IMR-90 (cell line): ENCODE measurements around the gene LIPJ. TPM values are rescaled to one million over a fixed set of nuclear protein-coding genes. Genes with fewer than 3 reads are reported as not detected.

Experiments used
- ATAC-seq: fragments of 200-7000 bp; cut with Tn5 transposase; 2 replicates; pipeline ENCODE4 v1.9.1; 2020; ENCODE audit warnings: low read depth, mild to moderate bottlenecking, moderate library complexity
- BruUV-seq: library from RNA; stranded (reverse); fragments of 400-500 nt; replicated peaks from 2 replicates; lab custom pipeline; 2021; lab: Mats Ljungman, UMichigan
- CTCF ChIA-PET: fragments of 300-600 bp; formaldehyde crosslinking; extraction: SDS; loops from one replicate; lab custom pipeline; 2021; ENCODE audit warnings: antibody characterized with exemption; lab: Yijun Ruan, JAX
- POLR2A ChIA-PET: fragments of 300-600 bp; sonication (Branson Sonifier 250); formaldehyde crosslinking; loops from one replicate; lab custom pipeline; 2022; ENCODE audit warnings: antibody characterized with exemption; ENCODE audit not compliant: unreplicated experiment; lab: Charles Lee
- DNase-seq: peaks from one replicate; pipeline ENCODE4 v3.0.0; 2013
- H2AFZ ChIP-seq: replicated peaks from 2 replicates; pipeline ENCODE3; 2013; ENCODE audit warnings: low read length, mild to moderate bottlenecking; ENCODE audit not compliant: poor library complexity
- H2AK5ac ChIP-seq: 2 replicates; pipeline ENCODE4 v1.6.1; 2013; ENCODE audit warnings: low read depth, low read length, inconsistent platforms
- H2AK9ac ChIP-seq: replicated peaks from 2 replicates; pipeline ENCODE3; 2013; ENCODE audit warnings: mild to moderate bottlenecking, low read depth, low read length, moderate library complexity; ENCODE audit not compliant: poor library complexity
- H2BK120ac ChIP-seq: 2 replicates; pipeline ENCODE4 v1.6.1; 2013; ENCODE audit warnings: low read depth, low read length, inconsistent platforms
- H2BK15ac ChIP-seq: 3 replicates; pipeline ENCODE4 v1.6.1; 2013; ENCODE audit warnings: low read depth, low read length, inconsistent platforms
- H2BK20ac ChIP-seq: 2 replicates; pipeline ENCODE4 v1.6.1; 2013; ENCODE audit warnings: low read depth, mild to moderate bottlenecking, inconsistent platforms, low read length, moderate library complexity
- H2BK5ac ChIP-seq: 2 replicates; pipeline ENCODE4 v1.6.1; 2013; ENCODE audit warnings: mild to moderate bottlenecking, low read depth, low read length, inconsistent platforms; ENCODE audit not compliant: poor library complexity, severe bottlenecking
- H3K14ac ChIP-seq: replicated peaks from 2 replicates; pipeline ENCODE4 v1.6.1; 2013; ENCODE audit warnings: low read depth, low read length, inconsistent platforms
- H3K18ac ChIP-seq: 2 replicates; pipeline ENCODE4 v1.6.1; 2013; ENCODE audit warnings: low read depth, low read length, control low read depth
- H3K23ac ChIP-seq: 2 replicates; pipeline ENCODE4 v1.6.1; 2013; ENCODE audit warnings: low read depth, low read length, inconsistent platforms
- H3K27ac ChIP-seq: 2 replicates; pipeline ENCODE4 v1.5.1; 2013; ENCODE audit warnings: mild to moderate bottlenecking, control low read depth, low read length; ENCODE audit not compliant: insufficient read depth
- H3K27me3 ChIP-seq: 2 replicates; pipeline ENCODE4 v1.6.1; 2013; ENCODE audit warnings: low read length; ENCODE audit not compliant: control insufficient read depth, insufficient read depth
- H3K36me3 ChIP-seq: 2 replicates; pipeline ENCODE4 v1.6.1; 2013; ENCODE audit warnings: low read length, mixed read lengths; ENCODE audit not compliant: control insufficient read depth, insufficient read depth
- H3K4ac ChIP-seq: 2 replicates; pipeline ENCODE4 v1.6.1; 2013; ENCODE audit warnings: low read depth, low read length, inconsistent platforms
- H3K4me1 ChIP-seq: 2 replicates; pipeline ENCODE4 v1.6.1; 2013; ENCODE audit warnings: low read length, mixed read lengths; ENCODE audit not compliant: control insufficient read depth, insufficient read depth
- H3K4me2 ChIP-seq: 2 replicates; pipeline ENCODE4 v1.6.1; 2013; ENCODE audit warnings: low read depth, mild to moderate bottlenecking, control low read depth, low read length, moderate library complexity
- H3K4me3 ChIP-seq: 2 replicates; pipeline ENCODE4 v1.5.1; 2013; ENCODE audit warnings: low read depth, mild to moderate bottlenecking, control low read depth, low read length, moderate library complexity; ENCODE audit not compliant: insufficient read depth
- H3K56ac ChIP-seq: 2 replicates; pipeline ENCODE4 v1.6.1; 2013; ENCODE audit warnings: low read length, inconsistent platforms; ENCODE audit not compliant: insufficient read depth; ENCODE audit errors: extremely low read depth
- H3K79me1 ChIP-seq, 2 experiments: 2 replicates each; pipeline ENCODE4 v1.6.1; 2013; ENCODE audit warnings: low read length in 2 of 2, inconsistent platforms in 1 of 2, low read depth in 1 of 2
- H3K9ac ChIP-seq: 2 replicates; pipeline ENCODE4 v1.6.1; 2013; ENCODE audit warnings: low read depth, low read length, control low read depth
- H3K9me1 ChIP-seq: 2 replicates; pipeline ENCODE4 v1.6.1; 2013; ENCODE audit warnings: low read length, inconsistent platforms; ENCODE audit not compliant: insufficient read depth
- H3K9me3 ChIP-seq: 2 replicates; pipeline ENCODE4 v1.6.1; 2013; ENCODE audit warnings: low read length; ENCODE audit not compliant: control insufficient read depth, insufficient read depth
- H4K20me1 ChIP-seq: 2 replicates; pipeline ENCODE4 v1.6.1; 2013; ENCODE audit warnings: low read length, inconsistent platforms; ENCODE audit not compliant: insufficient read depth
- H4K5ac ChIP-seq: 2 replicates; pipeline ENCODE4 v1.6.1; 2013; ENCODE audit warnings: mild to moderate bottlenecking, low read depth, low read length, control low read depth
- H4K8ac ChIP-seq, 2 experiments: 2 replicates each; pipeline ENCODE4 v1.6.1; 2013; ENCODE audit warnings: low read depth in 2 of 2, low read length in 2 of 2, control low read depth in 1 of 2, inconsistent platforms in 1 of 2
- H4K91ac ChIP-seq: 2 replicates; pipeline ENCODE4 v1.6.1; 2013; ENCODE audit warnings: low read depth, low read length, inconsistent platforms; ENCODE audit not compliant: insufficient read depth
- BHLHE40 ChIP-seq: fragments of 150-350 bp; IDR thresholded peaks from 2 replicates; pipeline ENCODE4 v1.6.1; 2016; ENCODE audit warnings: mild to moderate bottlenecking, low read depth, low read length
- CEBPB ChIP-seq: IDR thresholded peaks from 2 replicates; pipeline ENCODE4 v1.6.1; 2012; ENCODE audit warnings: low read depth, low read length, improper control_type of control experiment
- CHD1 ChIP-seq: IDR thresholded peaks from 2 replicates; pipeline ENCODE4 v1.6.1; 2012; ENCODE audit warnings: low read depth, low read length, improper control_type of control experiment
- ELK1 ChIP-seq: fragments of 150-350 bp; IDR thresholded peaks from 2 replicates; pipeline ENCODE4 v1.6.1; 2016; ENCODE audit warnings: low read depth, mild to moderate bottlenecking, low read length, moderate library complexity, borderline replicate concordance
- FOS ChIP-seq: fragments of 150-350 bp; IDR thresholded peaks from 2 replicates; pipeline ENCODE4 v1.6.1; 2016; ENCODE audit warnings: low read depth, low read length
- MAFK ChIP-seq: IDR thresholded peaks from 2 replicates; pipeline ENCODE4 v1.6.1; 2012; ENCODE audit warnings: low read depth, low read length, improper control_type of control experiment
- MXI1 ChIP-seq: IDR thresholded peaks from 2 replicates; pipeline ENCODE4 v1.6.1; 2012; ENCODE audit warnings: low read depth, mild to moderate bottlenecking, low read length, moderate library complexity, borderline replicate concordance
- NFE2L2 ChIP-seq: fragments of 150-350 bp; IDR thresholded peaks from 2 replicates; pipeline ENCODE4 v1.6.1; 2016; ENCODE audit warnings: low read depth, mild to moderate bottlenecking, low read length
- POLR2A ChIP-seq: IDR thresholded peaks from 2 replicates; pipeline ENCODE4 v1.6.1; 2012; ENCODE audit warnings: mild to moderate bottlenecking, low read depth, low read length
- RAD21 ChIP-seq: IDR thresholded peaks from 2 replicates; pipeline ENCODE4 v1.6.1; 2012; ENCODE audit warnings: low read length, improper control_type of control experiment
- RCOR1 ChIP-seq: IDR thresholded peaks from 2 replicates; pipeline ENCODE4 v1.6.1; 2012; ENCODE audit warnings: mild to moderate bottlenecking, low read length, improper control_type of control experiment; ENCODE audit not compliant: insufficient replicate concordance
- SMC3 ChIP-seq: fragments of 150-350 bp; IDR thresholded peaks from 2 replicates; pipeline ENCODE4 v1.6.1; 2016; ENCODE audit warnings: low read depth, mild to moderate bottlenecking, antibody characterized with exemption, low read length, moderate library complexity
- USF2 ChIP-seq: fragments of 150-350 bp; IDR thresholded peaks from 2 replicates; pipeline ENCODE4 v1.6.1; 2017; ENCODE audit warnings: mild to moderate bottlenecking, antibody characterized with exemption, low read length, low read depth
- WGBS, 2 experiments: methylation state at CpG; one replicate each; pipeline versions ENCODE4 v1.1.5 to v1.1.7; 2013; ENCODE audit warnings: missing lambda C conversion rate in 2 of 2; ENCODE audit not compliant: insufficient read length in 1 of 2; ENCODE audit errors: extremely low coverage in 2 of 2; 5-methylcytosine and 5-hydroxymethylcytosine counted together
- dilution Hi-C: fragments of 300-500 bp; cut with HindIII; formaldehyde crosslinking; loops from one replicate; pipeline ENCODE4 v1.14.3; 2018; ENCODE audit warnings: low sequenced_read_pairs; ENCODE audit not compliant: unreplicated experiment
- in situ Hi-C: fragments of 300-500 bp; cut with MboI; formaldehyde crosslinking; loops from 3 replicates; pipeline ENCODE4 v1.14.3; 2019; ENCODE audit warnings: low sequenced_read_pairs, inconsistent platforms, mixed read lengths
- intact Hi-C: fragments of 100-400 bp; cut with micrococcal nuclease; formaldehyde crosslinking; loops from 2 replicates; pipeline ENCODE4 v1.10.0; 2022
- polyA plus RNA-seq, 3 experiments: library from polyadenylated mRNA; depleted of rRNA; stranded (reverse); fragments of >200 nt; gene quantifications; 2 replicates each; pipeline ENCODE4 v1.2.3, GENCODE V29; 2012; ENCODE audit warnings: low replicate concordance in 1 of 3
- total RNA-seq: library from RNA; depleted of rRNA; stranded (reverse); fragments of >200 nt; gene quantifications from 2 replicates; pipeline ENCODE4 v1.2.3, GENCODE V29; 2012
- TF ChIP-seq, protein P1 (sequence below): conservative IDR thresholded peaks from 2 replicates; pipeline ENCODE4 v1.5.1; 2012; ENCODE audit warnings: mild to moderate bottlenecking, low read depth, low read length, improper control_type of control experiment

LIPJ gene
- total and polyA plus RNA-seq, 2 of the 4 experiments (the other 2 are of a cell fraction) = not detected

DNA sequence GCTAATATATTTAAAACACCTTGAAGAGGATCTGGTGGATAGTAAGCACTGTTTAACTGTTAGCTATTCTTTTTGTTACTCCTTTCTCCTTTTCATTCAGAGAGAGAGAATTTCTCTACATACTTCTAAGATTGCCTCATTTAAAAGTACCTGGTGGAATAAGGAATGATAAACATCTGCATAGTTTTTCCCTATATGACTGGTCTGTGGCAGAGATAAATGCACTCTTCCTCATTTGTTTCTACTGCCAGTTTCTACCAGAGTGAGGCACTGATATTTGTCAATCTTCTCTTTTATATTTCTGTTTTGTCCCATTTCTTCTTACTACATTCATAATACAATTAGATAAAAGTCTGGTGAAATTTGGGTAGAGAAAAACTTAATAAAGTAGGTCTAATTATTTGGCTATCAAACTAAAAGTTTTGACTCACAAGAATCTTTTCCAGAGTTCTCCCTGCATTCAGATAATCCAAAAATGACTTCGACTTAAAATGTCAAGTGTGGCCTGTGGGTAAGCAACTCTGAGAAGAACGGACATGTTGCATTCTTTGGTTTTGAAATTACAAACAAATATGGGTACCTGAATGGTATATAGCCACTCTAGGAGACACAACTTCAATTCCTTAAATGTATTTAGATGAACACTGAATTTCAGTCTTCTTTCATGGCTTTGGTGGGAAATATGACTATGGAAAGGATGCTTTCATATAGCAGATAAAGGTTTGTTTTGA lies 42.3 kb upstream of the LIPJ start:
- no peaks in the 10 kb centered on the region for H3K4me1 ChIP-seq
- BruUV-seq = no TSS peak
- no peak overlapping the region for H2BK20ac ChIP-seq
- no peak overlapping the region for H2AK5ac ChIP-seq
- H3K4me2 ChIP-seq = no peak overlapping the region
- no peak overlapping the region for H4K5ac ChIP-seq
- WGBS, 2 experiments = no CpG with 5 or more reads among the region's 2 CpGs
- in situ Hi-C loops (no loop called here), intact Hi-C loops (no loop called here), dilution Hi-C loops (no loop called here)
- H2BK15ac ChIP-seq = no peak overlapping the region
- H3K18ac ChIP-seq = no peak overlapping the region; the same call in 1 of the 2 replicates
- no peak overlapping the region for H3K14ac ChIP-seq
- H2AK9ac ChIP-seq = no peak overlapping the region
- no peaks in the 10 kb centered on the region for H3K9me3 ChIP-seq
- no peak overlapping the region for H3K4ac ChIP-seq
- H4K8ac ChIP-seq = no peak overlapping the region
- no peaks in the 10 kb centered on the region for H4K20me1 ChIP-seq
- no peaks in the 10 kb centered on the region; the same call in 1 of the 2 replicates for H3K27me3 ChIP-seq
- H3K9me1 ChIP-seq = no peaks in the 10 kb centered on the region
- ChIA-PET CTCF (no interaction called here), POLR2A (interaction anchor here (0.6 kb wide), 1 partner anchor 670 kb away, joined by 3 read pairs; no protein-coding TSS in a partner anchor)
- H3K79me1 ChIP-seq = no peaks in the 10 kb centered on the region
- H2BK5ac ChIP-seq = no peak overlapping the region
- H3K4me3 ChIP-seq = no peak overlapping the region
- H4K91ac ChIP-seq = no peak overlapping the region
- H3K23ac ChIP-seq = no peak overlapping the region
- no peak overlapping the region for H3K9ac ChIP-seq
- H2AFZ ChIP-seq = no peak overlapping the region
- no peak for DNase-seq
- H3K56ac ChIP-seq = no peak overlapping the region
- H2BK120ac ChIP-seq = no peak overlapping the region
- TF ChIP-seq ELK1 = no peak
- no peak for TF ChIP-seq MXI1
- no peak for TF ChIP-seq POLR2A
- TF ChIP-seq RAD21 = no peak
- no peak for TF ChIP-seq RCOR1
- no peak for TF ChIP-seq NFE2L2
- no peak for TF ChIP-seq FOS
- TF ChIP-seq BHLHE40 = no peak
- TF ChIP-seq CEBPB = no peak
- TF ChIP-seq, protein P1, sequence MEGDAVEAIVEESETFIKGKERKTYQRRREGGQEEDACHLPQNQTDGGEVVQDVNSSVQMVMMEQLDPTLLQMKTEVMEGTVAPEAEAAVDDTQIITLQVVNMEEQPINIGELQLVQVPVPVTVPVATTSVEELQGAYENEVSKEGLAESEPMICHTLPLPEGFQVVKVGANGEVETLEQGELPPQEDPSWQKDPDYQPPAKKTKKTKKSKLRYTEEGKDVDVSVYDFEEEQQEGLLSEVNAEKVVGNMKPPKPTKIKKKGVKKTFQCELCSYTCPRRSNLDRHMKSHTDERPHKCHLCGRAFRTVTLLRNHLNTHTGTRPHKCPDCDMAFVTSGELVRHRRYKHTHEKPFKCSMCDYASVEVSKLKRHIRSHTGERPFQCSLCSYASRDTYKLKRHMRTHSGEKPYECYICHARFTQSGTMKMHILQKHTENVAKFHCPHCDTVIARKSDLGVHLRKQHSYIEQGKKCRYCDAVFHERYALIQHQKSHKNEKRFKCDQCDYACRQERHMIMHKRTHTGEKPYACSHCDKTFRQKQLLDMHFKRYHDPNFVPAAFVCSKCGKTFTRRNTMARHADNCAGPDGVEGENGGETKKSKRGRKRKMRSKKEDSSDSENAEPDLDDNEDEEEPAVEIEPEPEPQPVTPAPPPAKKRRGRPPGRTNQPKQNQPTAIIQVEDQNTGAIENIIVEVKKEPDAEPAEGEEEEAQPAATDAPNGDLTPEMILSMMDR = no peak
- TF ChIP-seq MAFK = no peak
- TF ChIP-seq USF2 = no peak
- TF ChIP-seq CHD1 = no peak
- TF ChIP-seq SMC3 = no peak
- H3K27ac ChIP-seq = no peak overlapping the region
- no peaks in the 10 kb centered on the region for H3K36me3 ChIP-seq
- no peak for ATAC-seq
